ENCODE measurements around the gene AJUBA. TPM values are rescaled to one million over a fixed set of nuclear protein-coding genes. Genes with fewer than 3 reads are reported as not detected.

The AJUBA gene
- total RNA-seq, 1 experiment from 2014 or later: 28.8 TPM

DNA sequence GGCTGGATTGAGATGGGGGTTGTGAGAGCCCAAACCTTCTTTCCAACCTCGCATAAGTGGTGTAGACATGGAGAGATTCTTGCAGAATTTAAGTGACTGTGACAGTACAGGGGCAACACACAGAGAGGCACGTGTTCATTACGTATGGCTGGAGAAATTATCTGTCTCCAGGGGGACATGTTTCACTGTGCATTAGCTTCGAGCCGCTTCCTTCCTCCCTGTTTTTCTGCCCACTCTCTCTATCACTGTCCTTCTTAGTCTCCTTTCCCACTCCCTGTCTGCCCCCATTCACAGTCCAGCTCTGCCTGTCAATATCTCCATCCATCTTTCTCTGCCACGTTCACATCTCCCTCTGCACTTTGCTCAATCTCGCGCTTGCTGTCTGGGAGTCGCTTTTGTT is 39.1 kb upstream of the AJUBA start (continued):
- TF ChIP-seq, protein P1, sequence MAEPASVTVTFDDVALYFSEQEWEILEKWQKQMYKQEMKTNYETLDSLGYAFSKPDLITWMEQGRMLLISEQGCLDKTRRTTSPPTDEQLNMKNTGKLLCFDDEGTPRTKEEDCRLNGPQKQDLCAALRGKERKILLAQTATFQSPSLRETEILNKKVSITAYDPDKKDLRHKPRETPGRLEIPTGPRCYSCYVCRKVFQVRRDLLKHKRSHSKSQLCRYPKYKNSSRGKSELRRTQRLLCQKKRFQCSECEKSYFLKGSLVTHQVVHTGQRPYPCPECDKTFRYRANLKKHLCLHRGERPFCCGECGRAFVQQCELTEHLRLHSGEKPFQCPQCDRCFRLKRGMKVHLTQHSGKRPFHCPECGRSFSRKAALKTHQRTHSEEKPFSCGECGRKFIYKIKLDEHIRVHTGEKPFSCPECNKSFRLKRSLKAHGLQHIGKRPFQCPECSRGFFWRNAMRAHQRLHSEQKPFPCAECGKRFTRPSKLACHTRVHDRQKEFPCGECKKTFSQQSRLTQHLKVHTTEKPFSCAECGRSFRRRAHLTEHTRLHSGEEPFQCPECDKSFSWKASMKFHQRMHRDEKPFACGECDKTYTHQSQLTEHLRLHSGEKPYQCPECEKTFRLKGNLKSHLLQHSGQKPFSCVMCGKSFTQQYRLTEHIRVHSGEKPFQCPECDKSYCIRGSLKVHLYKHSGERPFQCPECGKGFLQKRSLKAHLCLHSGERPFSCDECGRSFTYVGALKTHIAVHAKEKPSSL (CRISPR knock-in tag; conservative IDR thresholded peaks at IDR 0.05): no peak
- TF ChIP-seq, protein P2, sequence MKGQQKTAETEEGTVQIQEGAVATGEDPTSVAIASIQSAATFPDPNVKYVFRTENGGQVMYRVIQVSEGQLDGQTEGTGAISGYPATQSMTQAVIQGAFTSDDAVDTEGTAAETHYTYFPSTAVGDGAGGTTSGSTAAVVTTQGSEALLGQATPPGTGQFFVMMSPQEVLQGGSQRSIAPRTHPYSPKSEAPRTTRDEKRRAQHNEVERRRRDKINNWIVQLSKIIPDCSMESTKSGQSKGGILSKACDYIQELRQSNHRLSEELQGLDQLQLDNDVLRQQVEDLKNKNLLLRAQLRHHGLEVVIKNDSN (CRISPR knock-in tag; IDR thresholded peaks at IDR 0.05): no peak
- TF ChIP-seq ZNF423 (CRISPR knock-in tag; IDR thresholded peaks at IDR 0.05): no peak
- TF ChIP-seq, protein P3, sequence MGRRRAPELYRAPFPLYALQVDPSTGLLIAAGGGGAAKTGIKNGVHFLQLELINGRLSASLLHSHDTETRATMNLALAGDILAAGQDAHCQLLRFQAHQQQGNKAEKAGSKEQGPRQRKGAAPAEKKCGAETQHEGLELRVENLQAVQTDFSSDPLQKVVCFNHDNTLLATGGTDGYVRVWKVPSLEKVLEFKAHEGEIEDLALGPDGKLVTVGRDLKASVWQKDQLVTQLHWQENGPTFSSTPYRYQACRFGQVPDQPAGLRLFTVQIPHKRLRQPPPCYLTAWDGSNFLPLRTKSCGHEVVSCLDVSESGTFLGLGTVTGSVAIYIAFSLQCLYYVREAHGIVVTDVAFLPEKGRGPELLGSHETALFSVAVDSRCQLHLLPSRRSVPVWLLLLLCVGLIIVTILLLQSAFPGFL (CRISPR knock-in tag; IDR thresholded peaks at IDR 0.05; ENCODE audit: borderline replicate concordance): no peak
- TF ChIP-seq, protein P4, sequence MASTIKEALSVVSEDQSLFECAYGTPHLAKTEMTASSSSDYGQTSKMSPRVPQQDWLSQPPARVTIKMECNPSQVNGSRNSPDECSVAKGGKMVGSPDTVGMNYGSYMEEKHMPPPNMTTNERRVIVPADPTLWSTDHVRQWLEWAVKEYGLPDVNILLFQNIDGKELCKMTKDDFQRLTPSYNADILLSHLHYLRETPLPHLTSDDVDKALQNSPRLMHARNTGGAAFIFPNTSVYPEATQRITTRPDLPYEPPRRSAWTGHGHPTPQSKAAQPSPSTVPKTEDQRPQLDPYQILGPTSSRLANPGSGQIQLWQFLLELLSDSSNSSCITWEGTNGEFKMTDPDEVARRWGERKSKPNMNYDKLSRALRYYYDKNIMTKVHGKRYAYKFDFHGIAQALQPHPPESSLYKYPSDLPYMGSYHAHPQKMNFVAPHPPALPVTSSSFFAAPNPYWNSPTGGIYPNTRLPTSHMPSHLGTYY (CRISPR knock-in tag; IDR thresholded peaks at IDR 0.05): no peak
- no peak for TF ChIP-seq NFE2L1 (CRISPR knock-in tag; IDR thresholded peaks at IDR 0.05)
- no peak for TF ChIP-seq JUN (CRISPR knock-in tag; IDR thresholded peaks at IDR 0.05)

DNA sequence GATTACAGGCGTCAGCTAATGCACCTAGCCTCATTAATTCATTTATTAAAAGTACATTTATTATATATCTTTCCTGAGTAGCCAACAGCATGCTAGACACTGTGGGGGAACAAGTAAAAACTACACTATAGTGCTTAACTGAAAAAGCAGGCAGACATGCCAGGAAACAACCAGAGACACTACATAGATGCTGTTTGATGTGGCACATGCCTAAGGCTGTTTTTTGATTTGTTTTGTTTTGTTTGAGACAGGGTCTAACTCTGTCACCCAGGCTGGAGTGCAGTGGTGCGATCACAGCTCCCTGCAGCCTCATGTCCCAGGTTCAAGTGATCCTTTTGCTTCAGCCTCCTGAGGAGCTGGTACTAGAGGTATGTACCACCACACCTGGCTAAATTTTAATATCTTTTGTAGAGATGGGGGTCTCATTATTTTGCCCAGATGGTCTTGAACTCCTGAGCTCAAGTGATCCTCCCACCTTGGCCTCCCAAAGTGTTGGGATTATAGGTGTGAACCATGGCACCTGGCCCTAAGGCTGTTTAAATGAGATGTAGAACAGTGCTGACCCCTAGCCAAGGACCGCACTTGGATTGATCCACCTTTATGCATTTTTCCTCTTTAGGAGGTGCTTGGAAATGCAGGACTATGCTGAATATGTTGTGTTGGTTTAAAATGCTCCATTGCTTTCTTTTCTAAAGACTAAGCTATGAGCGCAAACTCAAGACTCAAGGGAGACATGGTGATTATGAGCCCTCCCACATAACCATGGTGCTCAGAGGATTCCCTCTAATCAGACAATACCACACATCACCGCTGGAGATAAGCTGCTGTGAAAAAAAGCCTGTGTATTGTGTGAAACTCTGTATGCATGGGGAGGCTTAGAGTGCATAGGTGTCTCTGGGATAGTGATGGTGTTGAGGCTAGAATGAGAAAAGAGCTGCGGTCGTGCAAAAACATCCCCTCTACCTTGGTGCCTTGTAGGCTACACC is 38.1 kb upstream of the AJUBA start:
- H3K36me3 Mint-ChIP-seq: peaks cover 10% of the 10 kb centered on the region
- peaks cover 12% of the 10 kb centered on the region for H3K4me1 Mint-ChIP-seq
- no peaks in the 10 kb centered on the region for H3K9me3 Mint-ChIP-seq
- CTCF ChIA-PET: interaction anchor here (0.7 to 2.8 kb wide), 5 partner anchors 26 to 39 kb away, joined by 3 to 16 read pairs (median 5); partner anchors contain the start of gene AJUBA
- TF ChIP-seq ZNF423 (CRISPR knock-in tag; IDR thresholded peaks at IDR 0.05) (no peak), CBFB (CRISPR knock-in tag; IDR thresholded peaks at IDR 0.05; ENCODE audit: low read depth) (no peak), ZNF396 (CRISPR knock-in tag; IDR thresholded peaks at IDR 0.05; ENCODE audit: borderline replicate concordance) (no peak), TCF7 (CRISPR knock-in tag; IDR thresholded peaks at IDR 0.05; ENCODE audit: low read depth) (no peak), PRRX2 (CRISPR knock-in tag; IDR thresholded peaks at IDR 0.05) (no peak)
- TF ChIP-seq, protein P5, sequence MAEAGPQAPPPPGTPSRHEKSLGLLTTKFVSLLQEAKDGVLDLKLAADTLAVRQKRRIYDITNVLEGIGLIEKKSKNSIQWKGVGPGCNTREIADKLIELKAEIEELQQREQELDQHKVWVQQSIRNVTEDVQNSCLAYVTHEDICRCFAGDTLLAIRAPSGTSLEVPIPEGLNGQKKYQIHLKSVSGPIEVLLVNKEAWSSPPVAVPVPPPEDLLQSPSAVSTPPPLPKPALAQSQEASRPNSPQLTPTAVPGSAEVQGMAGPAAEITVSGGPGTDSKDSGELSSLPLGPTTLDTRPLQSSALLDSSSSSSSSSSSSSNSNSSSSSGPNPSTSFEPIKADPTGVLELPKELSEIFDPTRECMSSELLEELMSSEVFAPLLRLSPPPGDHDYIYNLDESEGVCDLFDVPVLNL (CRISPR knock-in tag; IDR thresholded peaks at IDR 0.05; ENCODE audit: borderline replicate concordance, low read depth): no peak
- TF ChIP-seq, protein P1 (CRISPR knock-in tag; conservative IDR thresholded peaks at IDR 0.05): no peak
- TF ChIP-seq, protein P6, sequence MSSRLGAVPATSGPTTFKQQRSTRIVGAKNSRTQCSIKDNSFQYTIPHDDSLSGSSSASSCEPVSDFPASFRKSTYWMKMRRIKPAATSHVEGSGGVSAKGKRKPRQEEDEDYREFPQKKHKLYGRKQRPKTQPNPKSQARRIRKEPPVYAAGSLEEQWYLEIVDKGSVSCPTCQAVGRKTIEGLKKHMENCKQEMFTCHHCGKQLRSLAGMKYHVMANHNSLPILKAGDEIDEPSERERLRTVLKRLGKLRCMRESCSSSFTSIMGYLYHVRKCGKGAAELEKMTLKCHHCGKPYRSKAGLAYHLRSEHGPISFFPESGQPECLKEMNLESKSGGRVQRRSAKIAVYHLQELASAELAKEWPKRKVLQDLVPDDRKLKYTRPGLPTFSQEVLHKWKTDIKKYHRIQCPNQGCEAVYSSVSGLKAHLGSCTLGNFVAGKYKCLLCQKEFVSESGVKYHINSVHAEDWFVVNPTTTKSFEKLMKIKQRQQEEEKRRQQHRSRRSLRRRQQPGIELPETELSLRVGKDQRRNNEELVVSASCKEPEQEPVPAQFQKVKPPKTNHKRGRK (CRISPR knock-in tag; IDR thresholded peaks at IDR 0.05; ENCODE audit: borderline replicate concordance): no peak
- TF ChIP-seq, protein P7, sequence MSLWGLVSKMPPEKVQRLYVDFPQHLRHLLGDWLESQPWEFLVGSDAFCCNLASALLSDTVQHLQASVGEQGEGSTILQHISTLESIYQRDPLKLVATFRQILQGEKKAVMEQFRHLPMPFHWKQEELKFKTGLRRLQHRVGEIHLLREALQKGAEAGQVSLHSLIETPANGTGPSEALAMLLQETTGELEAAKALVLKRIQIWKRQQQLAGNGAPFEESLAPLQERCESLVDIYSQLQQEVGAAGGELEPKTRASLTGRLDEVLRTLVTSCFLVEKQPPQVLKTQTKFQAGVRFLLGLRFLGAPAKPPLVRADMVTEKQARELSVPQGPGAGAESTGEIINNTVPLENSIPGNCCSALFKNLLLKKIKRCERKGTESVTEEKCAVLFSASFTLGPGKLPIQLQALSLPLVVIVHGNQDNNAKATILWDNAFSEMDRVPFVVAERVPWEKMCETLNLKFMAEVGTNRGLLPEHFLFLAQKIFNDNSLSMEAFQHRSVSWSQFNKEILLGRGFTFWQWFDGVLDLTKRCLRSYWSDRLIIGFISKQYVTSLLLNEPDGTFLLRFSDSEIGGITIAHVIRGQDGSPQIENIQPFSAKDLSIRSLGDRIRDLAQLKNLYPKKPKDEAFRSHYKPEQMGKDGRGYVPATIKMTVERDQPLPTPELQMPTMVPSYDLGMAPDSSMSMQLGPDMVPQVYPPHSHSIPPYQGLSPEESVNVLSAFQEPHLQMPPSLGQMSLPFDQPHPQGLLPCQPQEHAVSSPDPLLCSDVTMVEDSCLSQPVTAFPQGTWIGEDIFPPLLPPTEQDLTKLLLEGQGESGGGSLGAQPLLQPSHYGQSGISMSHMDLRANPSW (CRISPR knock-in tag; conservative IDR thresholded peaks at IDR 0.05; ENCODE audit: low read depth): no peak
- DNase-seq (ENCODE audit: low spot score) (no peak), ATAC-seq (no peak)
- peak overlapping the region; percentile 93 for H3K27ac Mint-ChIP-seq
- no peak overlapping the region for H3K4me3 Mint-ChIP-seq
- POLR2A ChIA-PET: interaction anchor here (1.0 kb wide), 1 partner anchor 23 kb away, joined by 3 read pairs; no protein-coding TSS in a partner anchor
- no peaks in the 10 kb centered on the region for H3K27me3 Mint-ChIP-seq (ENCODE audit: low read depth)

All from WTC11 (cell line).